Activated T-helper 1 cell treated with Interleukin-2 at 50 U/mL for 16 hours (primary cell): ENCODE measurements around the gene ADAMTS3.

Source experiments
- DNase-seq: peaks from one replicate; pipeline ENCODE4 v3.0.0-alpha.2; 2020; ENCODE audit warnings: low read depth

The ADAMTS3 gene

GRCh38 chr4:72405417-72405816, 163.6 kb downstream of the ADAMTS3 start:
- DNase-seq: no peak

GRCh38 chr4:72397314-72397713, 171.7 kb downstream of the ADAMTS3 start:
- DNase-seq: no peak

GRCh38 chr4:72394012-72394663, 174.9 kb downstream of the ADAMTS3 start:
- no peak for DNase-seq

- no peak for DNase-seq
Observed at GRCh38 chr4:72391281-72391680, 177.7 kb downstream of the ADAMTS3 start.

- DNase-seq: no peak
Observed at GRCh38 chr4:72390409-72390808, 178.6 kb downstream of the ADAMTS3 start.

GRCh38 chr4:72388521-72388920, 180.5 kb downstream of the ADAMTS3 start:
- DNase-seq: no peak

GRCh38 chr4:72387959-72388358, 181.1 kb downstream of the ADAMTS3 start:
- no peak for DNase-seq

- DNase-seq: no peak
Observed at GRCh38 chr4:72383439-72383838, 185.6 kb downstream of the ADAMTS3 start.

GRCh38 chr4:72378901-72379300, 190.1 kb downstream of the ADAMTS3 start:
- DNase-seq: no peak

- no peak for DNase-seq
Observed at GRCh38 chr4:72377491-72378194, 191.4 kb downstream of the ADAMTS3 start.

- DNase-seq: no peak
Observed at GRCh38 chr4:72376901-72377300, 192.1 kb downstream of the ADAMTS3 start.

- no peak for DNase-seq
Observed at GRCh38 chr4:72375073-72375736, 193.8 kb downstream of the ADAMTS3 start.

GRCh38 chr4:72374159-72374558, 194.9 kb downstream of the ADAMTS3 start:
- DNase-seq: no peak

- DNase-seq: no peak
Observed at GRCh38 chr4:72366601-72367000, 202.4 kb downstream of the ADAMTS3 start.

GRCh38 chr4:72365981-72366380, 203.0 kb downstream of the ADAMTS3 start:
- DNase-seq: no peak

GRCh38 chr4:72365016-72365415, 204.0 kb downstream of the ADAMTS3 start:
- no peak for DNase-seq

GRCh38 chr4:72360075-72360474, 208.9 kb downstream of the ADAMTS3 start:
- no peak for DNase-seq

- DNase-seq: no peak
Observed at GRCh38 chr4:72358483-72358882, 210.5 kb downstream of the ADAMTS3 start.

- DNase-seq: no peak
Observed at GRCh38 chr4:72357908-72358307, 211.1 kb downstream of the ADAMTS3 start.

GRCh38 chr4:72352711-72353110, 216.3 kb downstream of the ADAMTS3 start:
- DNase-seq: no peak

GRCh38 chr4:72351521-72351920, 217.5 kb downstream of the ADAMTS3 start:
- no peak for DNase-seq

GRCh38 chr4:72348701-72349100, 220.3 kb downstream of the ADAMTS3 start:
- no peak for DNase-seq

GRCh38 chr4:72344418-72344817, 224.6 kb downstream of the ADAMTS3 start:
- no peak for DNase-seq
